ENCODE results near the gene ZNF396.

Gene ZNF396

DNA sequence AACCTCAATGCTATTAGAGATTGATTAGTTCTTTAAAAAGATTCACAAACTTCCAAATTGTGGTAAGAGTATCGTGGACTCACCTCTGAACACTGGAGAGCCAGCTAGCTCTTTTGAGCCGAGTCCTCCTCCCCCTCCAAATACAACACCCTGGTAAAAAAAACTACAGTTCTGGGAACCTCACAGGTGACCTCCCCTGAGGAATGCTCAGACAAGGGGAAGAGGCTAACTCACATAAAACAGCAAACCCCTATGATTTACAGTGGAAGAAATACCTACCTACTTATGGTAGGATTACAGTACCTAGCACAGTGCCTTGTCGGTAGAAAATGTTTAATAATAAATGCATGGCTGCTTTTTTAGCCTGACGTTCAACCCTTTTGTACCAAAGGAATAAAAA lies 41.3 kb downstream of the ZNF396 start:
- DNase-seq (ENCODE audit: low read depth in 2 of 2), result no peak

DNA sequence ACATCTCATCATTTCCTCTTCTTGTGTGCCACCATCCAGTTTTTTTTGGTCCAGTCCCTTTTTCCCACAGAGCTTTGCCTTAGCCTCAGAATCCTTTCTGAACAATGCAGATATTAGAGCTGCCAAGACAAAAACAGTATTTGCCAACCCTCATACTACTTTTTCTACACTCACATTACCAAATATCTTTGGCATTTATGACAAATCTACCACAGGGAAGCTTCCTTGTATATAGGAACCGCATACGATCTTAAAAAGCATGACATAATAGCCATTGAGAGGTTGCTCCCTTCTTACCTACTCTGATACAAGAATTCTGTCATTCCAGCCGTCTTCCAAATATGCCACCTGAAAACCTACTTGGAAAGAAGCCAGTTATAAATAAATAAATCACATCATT lies 42.3 kb downstream of the ZNF396 start:
- DNase-seq (ENCODE audit: low read depth in 2 of 2), result no peak

DNA sequence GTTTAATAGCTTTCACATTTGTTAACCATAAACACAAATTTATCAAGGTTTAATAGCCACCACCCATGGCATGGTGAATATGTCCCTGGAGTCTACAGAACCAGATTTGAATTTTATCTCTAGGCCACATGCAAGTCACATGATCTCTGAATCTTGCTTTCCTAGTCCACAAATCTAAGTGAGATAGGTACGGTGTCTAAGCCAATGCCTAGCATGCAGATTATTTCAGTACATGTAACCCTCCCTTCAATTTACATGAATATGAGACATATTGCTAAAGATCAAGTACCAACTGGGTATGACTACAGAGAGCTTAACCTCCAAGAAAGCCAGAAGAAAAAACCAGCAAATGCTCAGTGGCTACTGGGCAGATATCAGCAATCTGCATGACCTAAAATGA lies 42.9 kb downstream of the ZNF396 start:
- no peak for DNase-seq (ENCODE audit: low read depth in 2 of 2)

DNA sequence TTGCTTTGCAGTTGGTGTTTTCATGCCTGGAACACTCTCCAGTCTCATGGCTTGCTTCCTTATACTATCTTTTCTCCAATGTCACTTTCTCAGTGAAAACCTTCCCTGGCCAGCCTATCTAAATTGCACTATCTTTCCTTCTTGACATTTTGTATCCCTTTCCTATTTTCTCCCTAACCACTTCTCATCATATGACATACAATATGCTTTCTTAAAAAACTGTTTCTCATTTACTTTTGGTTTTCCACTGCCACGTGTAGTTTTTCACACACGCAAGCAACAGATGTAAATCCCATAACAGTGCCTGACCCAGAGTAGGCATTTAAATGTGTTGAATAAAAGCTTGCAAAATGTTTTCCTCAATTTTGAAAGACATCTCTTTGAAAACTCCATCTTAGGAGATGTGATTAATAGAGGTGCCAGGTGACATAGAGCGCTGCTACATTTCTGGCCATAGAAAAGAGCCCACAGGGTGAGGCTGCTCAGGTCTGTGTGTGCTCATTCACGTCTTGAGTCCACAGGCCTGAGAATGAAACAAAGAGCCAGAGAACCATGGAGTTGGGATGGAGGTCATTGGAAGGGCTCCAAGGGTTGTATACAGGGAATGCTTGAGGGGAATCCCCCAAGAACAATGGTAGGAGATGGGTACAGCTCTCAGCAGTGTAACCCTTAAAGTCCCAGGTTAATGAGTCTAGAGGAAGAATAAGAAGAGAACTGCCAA lies 45.6 kb downstream of the ZNF396 start:
- no peak for DNase-seq (ENCODE audit: low read depth in 2 of 2)

DNA sequence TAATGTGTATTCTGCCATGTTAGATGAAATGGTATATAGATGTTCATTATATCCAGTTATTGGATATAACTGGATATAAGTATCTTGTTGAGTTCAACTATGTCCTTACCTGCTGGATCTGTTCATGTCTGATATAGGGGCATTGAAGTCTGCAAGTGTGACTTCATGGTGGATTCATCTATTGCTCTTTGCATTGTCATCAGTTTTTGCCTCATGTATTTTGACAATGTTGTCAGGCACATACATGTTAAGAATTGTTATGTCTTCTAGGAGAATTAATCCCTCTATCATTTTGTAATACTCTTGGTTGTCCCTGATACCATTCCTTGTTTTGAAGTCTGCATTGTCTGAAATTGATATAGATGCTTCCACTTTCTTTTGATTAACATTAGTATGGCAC lies 48.3 kb downstream of the ZNF396 start:
- DNase-seq (ENCODE audit: low read depth in 2 of 2), result no peak

DNA sequence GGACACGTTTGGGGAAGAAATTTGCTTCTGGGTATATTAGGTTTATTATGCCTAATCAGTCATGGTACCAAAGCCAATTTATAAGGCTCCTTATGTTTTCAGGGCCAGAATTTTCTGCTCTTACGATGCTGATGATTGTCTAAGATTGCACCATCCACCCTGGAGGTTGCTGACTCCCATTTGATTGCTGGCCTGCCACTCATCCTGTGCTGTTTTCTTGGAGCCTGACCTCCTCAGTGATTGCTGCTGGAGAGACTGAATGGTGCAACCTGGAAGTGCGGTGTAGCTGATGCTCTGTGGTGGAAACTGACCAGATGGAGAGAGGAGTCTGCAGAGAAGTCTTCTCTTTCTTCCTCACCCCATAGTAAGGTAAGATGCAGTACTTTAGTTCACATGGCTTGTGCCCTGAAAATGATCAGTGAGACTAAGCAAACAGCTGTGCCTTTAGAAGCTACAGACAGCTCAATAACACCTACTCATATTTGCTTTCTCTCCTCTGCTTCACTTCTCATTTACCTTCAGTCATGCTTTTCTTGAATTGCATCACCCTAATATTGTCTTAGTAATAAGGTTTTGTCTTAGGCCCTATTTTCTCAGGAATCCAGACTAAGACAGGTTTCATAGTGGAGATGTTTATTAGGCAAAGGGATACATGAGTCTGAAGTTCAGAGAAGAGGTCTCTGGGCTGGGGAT lies 50.3 kb downstream of the ZNF396 start:
- DNase-seq (ENCODE audit: low read depth in 2 of 2), result no peak

DNA sequence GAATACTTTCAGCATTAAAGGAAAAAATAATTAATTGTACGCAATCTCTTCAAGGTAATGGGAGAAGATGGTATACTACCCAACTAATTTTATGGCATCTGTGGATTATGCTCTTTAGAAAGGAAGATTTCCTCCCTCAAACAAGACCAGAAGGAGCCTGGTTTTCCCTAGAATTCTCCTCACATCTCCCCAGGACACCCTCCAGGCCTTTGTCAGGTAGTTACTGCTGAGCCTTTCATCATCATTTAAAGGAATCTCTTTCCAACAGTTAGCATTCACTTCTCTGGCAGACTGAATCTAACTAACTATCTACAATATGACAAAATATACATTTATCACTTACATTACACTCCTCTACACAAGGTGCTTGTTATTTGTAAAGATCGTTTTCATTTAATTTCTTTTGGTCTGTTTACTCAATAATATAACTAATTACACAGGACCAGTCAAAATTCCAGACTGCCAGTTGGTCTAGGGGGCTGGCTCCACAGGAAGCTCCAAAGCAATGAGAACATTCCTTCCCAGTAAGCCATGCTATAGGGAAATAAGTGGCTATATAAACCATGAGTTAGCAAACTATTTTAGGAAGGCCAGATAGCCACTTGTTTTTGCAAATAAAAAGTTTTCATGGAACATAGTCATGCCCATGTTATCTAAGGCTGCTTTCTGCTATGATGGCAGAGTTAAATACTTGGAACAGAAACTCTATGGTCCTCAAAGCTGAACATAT lies 52.0 kb downstream of the ZNF396 start:
- DNase-seq (ENCODE audit: low read depth in 2 of 2), result no peak

DNA sequence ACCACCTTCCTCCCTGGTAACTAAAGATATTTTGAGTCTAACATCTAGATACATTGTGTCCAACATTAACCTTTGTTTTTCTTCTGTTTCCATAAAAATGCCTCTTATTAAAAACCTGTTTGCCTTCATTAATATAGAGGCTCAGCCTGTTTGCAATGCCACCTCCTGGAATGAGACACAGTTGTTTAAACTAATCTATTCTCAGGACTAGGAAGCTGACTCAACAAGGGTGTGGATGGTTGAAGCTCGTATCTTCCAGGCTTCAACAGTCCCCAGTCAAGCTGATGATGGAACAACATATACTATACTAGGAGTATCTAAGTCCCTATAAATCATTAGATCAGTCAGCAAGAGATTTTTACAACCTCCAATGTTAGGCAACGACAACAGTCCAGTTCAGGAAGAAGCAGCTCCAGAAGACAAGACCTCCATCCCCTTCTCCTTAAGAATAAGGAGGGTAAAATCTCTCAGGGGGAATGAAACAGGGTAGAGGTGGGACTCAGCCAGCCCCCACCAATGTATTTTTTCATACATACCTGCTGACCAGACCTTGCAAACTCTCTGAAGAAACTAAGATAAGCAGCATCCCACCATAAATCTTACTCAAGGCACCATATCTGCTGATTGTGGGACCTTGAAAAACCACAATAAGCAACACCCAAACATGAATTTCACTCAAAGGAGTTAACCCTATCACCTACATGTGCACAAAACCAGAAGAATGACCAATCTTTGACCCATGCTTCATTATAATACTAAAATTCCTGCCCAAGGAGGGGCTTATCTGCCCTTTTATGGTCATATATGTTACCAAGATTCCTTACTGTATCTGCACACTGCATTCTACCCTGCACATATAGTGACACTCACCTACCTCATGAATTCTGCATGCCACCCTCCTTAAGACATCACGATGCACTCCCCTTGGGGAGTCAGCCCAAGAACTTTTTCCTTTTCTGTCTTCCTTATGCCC lies 54.4 kb downstream of the ZNF396 start:
- DNase-seq (ENCODE audit: low read depth in 2 of 2), result no peak

All from stimulated activated CD8-positive, alpha-beta memory T cell treated with anti-CD3 and anti-CD28 coated beads, Interleukin-7, amount 100 ng/mL, for 4 hours (primary cell).